ENCODE measurements around the gene HCN2. TPM values are rescaled to one million over a fixed set of nuclear protein-coding genes. Genes with fewer than 3 reads are reported as not detected.
A peak's percentile ranks its signal among the peaks of the same experiment; 100 is the strongest.

HCN2 gene
- total and polyA plus RNA-seq, 2 of the 8 experiments (the other 6 are each of a cell fraction or from before 2014, with no cell fraction given): 1.0 to 4.0 TPM

DNA sequence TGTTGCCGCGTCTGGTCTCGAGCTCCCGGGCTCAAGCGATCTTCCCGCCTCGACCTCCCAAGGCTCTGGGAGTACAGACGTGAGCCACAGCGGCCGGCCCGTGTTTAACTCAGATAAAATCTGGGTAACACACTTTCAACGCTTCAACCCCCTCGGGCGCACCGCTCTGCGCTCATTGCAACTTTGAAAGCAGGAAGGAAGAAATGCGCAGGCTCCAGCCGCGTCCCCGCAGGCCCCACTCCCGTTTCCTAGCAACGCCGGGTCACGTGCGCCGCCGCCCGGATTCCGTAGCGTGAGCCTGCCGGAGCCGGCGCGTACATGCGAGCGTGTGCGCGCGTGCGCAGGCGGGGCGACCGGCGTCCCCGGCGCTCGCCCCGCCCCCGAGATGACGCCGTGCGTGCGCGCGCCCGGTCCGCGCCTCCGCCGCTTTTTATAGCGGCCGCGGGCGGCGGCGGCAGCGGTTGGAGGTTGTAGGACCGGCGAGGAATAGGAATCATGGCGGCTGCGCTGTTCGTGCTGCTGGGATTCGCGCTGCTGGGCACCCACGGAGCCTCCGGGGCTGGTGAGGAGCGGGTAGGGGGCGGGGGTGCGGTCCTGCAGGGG, 17.4 kb upstream of the HCN2 start, which contains the start of gene BSG (continued):
- TF ChIP-seq, protein P1, sequence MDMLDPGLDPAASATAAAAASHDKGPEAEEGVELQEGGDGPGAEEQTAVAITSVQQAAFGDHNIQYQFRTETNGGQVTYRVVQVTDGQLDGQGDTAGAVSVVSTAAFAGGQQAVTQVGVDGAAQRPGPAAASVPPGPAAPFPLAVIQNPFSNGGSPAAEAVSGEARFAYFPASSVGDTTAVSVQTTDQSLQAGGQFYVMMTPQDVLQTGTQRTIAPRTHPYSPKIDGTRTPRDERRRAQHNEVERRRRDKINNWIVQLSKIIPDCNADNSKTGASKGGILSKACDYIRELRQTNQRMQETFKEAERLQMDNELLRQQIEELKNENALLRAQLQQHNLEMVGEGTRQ (IDR thresholded peaks at IDR 0.05; ENCODE audit: low read length): peak; percentile 97
